GM21723 (cell line): ENCODE results near the gene BCL10.
"Not testable (repeated sequence)": the region's sequence is repeated elsewhere in the genome, so short reads cannot be mapped to it uniquely, and the experiment has no call there.

Experiments
- ATAC-seq: cut with Tn5 transposase; IDR thresholded peaks from one replicate; pipeline ENCODE4 v1.9.1; 2021; ENCODE audit warnings: mild to moderate bottlenecking, moderate library complexity; ENCODE audit not compliant: unreplicated experiment

BCL10 gene

DNA sequence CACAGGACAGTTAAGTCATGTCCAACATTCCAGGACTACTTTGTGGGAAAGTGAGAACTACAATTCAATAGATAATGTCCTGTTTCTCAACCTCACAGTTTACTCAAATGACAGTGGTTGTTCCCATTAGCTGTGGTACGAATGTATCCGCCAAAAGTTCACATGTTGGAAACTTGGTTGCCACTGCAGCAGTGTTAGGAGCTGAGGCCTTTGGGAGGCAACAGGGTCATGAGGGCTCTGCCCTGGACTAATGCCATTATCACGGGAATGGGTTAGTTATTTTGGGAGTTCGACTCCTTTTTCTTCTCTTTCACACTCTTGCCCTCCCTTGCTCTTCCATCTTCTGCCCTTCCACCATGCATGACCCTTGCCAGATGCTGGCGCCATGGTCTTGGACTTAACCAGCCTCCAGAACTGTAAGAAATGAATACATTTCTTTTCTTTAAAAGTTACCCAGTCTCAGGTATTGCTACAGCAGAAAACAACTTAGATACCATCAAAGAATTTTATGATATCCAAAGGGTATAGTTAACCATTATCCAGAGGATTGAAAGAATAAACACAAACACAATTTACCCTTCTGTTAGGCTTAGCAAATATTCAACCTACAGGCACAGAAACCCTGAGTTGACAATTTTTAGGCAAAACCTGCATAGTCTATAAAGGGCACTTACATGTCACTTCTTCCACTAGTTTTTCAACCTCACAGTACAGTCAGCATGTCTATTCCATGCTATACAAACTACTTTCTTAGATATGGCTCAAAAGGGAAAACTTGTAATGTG is 7.4 kb downstream of the BCL10 start:
- no peak for ATAC-seq

DNA sequence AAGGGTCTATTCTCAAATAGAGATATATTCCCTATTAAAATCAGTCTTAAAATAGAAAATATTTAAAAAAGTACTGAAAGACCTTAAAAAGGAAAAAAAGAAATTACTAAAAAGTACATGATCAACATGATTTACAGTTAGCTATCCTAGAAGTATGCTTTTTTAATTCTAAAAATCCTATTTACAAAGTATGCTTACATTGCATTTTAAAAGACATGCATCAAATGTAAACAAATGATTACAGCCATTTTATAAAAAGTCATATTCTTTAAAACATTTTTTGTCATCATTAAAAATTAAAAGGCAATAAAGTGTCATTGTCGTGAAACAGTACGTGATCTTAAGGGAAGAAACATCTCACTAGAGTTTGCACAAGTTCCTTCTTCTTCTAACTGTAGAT is 9.1 kb downstream of the BCL10 start:
- ATAC-seq: no peak

DNA sequence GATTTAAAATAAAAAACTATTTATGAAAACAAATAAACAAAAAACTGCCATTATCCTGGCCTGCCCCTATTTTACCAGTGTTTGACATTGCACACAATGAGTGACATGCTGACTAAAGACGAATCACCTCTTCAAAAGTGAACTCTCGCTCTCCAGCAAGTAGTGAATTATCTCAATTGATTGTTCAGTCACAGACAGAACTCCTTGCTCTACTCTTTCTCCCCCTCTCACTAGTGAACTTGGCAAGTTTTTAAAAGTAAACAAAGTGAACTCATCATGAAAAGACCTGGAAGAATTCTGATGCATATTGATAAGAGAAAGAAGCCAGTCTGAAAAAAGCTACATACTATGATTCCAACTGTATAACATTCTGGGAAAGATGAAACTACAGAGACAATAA is 12.3 kb downstream of the BCL10 start:
- ATAC-seq: no peak

DNA sequence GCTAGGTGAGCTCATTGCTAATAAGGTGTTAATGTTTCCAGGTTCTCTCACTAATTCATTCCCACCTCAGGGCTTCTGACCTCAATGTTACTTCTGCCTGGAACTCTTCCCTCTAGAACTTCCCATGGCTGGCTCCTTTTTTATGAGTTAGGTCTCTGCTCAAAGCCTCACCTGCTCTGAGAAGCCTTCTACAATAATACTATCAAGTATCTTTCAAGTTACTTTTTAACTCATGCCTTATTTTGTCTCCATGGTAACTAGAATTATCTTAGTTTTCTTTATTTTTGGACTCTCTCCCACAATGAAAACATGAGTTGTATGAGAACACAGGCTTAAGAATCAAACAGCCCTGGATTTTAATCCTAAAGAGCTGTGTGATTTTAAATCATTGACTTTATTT is 13.4 kb downstream of the BCL10 start:
- no peak for ATAC-seq

DNA sequence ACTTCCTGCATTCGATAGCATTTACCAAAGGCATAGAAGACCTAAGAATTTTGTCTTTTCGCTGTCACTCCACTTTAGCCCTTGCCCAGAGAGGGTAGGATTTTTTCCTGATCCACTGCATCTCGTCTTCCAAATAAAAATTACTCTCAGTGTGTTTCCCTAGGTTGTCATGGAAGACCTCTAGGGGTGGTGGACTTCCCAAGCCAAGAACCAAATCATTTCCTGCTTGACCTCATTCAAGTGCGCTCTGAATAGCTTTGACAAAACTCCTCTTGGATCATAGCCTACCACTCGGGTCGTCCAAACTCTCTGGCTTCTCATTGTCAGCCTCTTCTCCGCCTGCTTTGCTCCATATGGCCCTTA is 16.5 kb downstream of the BCL10 start:
- ATAC-seq: no peak

DNA sequence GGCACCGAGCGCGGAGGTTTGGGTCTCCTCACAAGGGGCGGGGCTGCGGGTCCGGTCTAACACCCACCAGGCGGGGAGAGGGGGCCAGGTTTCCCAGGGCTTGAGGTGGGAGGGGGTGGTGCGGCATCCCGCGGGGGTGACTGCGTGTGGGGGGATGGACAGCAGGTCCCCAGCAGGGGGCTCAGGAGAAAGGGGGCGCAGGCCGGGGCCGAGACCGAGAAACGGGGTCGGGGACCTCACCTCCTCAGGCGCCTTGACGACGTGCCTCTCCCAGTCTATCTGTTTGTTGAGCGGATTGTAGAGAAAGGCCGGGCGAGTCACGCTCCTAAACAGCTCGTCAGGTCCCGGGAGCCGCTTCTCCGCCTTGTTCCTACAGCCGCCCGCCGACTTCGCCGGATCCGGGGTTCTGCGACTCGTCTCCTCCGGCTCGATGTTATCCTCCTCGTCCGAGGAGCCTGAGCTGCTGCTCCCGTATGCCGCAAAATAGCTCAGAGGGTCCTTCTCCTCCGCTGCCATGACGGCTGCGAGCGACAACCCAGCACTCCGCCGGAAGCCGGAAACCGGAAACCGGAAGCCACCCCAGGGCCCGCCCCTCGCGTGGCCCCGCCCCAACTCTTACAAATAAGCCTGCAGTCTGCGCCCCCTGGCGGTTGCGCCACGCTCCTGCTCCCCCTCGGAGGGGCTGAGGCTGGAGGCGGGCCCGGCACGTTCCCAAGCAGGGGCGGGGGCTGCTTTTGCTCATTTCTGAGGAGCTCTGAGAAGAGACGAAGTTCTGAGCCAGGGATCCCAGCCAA is 17.1 kb downstream of the BCL10 start, which contains the start of gene C1orf52:
Gene C1orf52, minus strand, starts transcription at position 545 of the 794 bp plus-strand sequence. Its CDS starts 29 bp downstream, at position 516.
- ATAC-seq: peak; percentile 98

DNA sequence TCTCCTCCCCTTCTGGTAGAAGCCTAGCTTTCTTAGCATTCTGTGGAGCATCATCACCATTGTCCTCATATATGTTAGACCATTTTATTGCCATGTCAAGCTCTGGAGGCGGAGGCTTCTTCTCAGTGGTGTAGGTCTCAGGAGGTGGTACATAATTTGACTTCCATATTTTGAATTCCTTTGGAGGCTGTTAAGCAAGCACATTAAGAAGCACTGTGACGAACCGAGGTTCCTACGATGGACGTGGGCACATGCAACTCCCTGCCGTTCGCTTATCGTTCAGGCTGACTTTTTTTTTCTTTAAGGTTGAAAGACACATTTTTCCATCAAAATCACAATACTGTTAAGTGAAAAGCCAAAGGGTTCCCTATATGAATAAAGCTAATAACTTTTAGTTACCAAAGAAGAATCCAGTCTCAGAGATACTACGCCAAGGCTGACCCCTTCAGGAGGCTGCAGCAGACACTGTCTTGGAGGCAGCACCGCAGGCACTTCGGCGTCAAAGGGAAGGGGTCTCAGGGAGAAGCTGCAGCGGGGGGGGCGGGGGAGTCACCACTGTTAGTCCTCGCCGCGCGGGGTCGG is 17.8 kb downstream of the BCL10 start:
- no peak for ATAC-seq

DNA sequence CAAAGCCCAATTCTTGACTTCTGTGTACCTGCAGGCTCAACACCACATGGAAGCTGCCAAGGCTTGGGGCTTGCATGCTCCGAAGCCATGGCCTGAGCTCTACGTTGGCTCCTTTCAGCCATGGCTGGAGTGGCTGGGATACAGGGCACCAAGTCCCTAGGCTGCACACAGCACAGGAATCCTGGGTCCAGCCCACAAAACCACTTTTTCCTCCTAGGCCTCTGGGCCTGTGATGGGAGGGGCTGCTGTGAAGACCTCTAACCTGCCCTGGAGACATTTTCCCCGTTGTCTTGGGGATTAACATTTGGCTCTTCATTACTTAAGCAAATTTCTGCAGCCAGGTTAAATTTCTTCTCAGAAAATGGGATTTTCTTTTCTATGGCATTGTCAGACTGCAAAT is 27.4 kb downstream of the BCL10 start:
- not testable (repeated sequence) for ATAC-seq

DNA sequence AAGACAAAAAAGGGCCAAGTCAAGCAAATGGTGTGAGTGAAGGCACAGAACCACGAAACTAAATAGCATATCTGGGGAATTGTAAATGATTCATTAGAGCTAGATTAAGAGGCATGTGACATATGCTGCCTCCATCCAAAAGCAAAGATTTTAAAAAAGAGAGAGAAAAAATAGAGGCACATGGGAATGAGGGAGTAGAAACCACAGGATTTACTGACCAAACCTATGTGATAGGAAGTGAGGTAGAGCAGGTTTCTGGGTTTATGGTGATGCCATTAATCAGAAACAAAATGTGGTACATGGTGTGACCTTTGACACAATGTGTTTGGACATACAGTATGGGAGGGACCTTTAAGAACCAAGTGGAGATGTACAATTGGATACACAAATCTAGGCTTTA is 30.5 kb downstream of the BCL10 start:
- ATAC-seq: no peak

DNA sequence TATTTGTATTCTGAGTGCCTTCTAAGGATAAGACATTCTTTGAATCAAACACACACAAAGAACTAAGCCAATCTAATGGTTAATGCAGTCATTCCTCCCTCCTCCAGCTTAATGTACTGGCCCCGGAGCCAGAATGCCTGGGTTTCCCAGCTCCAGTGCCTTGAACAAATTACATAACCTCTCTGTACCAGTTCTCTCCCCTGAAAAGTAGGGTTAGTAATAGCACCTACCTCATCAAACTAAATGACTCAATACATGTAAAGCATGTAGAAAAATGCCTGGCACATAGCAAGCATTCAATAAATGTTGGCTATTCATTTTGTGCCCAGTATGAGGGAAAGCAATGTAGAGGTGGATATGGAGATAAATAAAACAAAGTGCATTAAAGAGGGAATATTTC is 31.0 kb downstream of the BCL10 start:
- ATAC-seq: no peak

DNA sequence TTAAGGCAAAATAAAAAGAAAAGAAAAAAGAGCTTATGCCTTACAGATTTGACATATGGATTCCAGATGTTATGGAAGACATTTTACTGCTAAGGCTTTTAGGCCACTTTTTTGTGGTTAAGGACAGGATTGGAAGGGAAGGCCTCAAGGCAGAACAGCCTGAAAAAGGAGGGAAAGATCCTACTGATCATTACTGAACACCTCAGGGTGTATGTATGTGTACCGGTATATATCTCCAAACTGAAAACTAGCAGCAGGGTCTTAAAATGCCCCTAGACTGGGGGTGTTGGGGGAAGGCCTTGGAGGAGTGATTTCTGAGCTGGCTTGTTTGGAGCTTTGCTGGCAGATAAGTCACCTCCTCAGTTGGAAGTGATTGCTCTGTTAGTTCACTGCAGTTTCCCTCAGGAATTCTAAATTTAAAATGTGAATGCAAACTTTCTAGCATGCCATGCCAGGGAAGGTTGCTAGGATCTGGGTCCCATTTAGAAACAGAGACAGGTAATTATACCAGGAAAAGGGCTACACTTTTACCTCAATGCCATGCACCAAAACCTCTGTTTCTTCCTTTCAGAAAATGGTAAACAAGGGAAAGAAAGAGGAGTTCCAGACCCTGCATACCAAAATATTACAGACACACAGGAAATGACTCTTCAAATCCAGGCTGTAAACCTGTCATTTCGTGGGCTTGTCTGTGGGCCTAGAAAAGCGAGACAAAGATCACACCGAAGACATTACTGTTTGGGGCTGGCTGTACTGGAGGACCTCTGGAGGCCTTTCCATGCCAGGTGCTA is 32.0 kb downstream of the BCL10 start:
- no peak for ATAC-seq

DNA sequence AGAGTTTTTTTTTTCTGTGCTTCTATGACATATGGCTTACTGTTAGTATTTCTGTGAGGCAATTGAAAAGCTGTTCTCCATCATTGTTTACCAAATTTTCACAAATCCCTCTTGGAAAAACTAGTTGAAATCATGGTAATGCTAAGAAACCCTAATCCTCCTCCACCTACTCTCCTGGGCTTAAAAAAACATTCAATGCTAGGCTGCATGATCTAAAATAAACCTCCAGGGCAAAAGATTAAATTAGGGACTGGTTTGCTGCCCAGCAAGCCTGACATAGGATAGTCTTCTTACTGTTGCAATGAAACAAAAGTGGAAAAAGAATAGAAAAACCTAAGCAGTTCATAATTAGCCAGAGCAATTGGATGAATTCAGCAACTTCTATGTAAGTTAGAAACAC is 33.1 kb downstream of the BCL10 start:
- ATAC-seq: no peak

DNA sequence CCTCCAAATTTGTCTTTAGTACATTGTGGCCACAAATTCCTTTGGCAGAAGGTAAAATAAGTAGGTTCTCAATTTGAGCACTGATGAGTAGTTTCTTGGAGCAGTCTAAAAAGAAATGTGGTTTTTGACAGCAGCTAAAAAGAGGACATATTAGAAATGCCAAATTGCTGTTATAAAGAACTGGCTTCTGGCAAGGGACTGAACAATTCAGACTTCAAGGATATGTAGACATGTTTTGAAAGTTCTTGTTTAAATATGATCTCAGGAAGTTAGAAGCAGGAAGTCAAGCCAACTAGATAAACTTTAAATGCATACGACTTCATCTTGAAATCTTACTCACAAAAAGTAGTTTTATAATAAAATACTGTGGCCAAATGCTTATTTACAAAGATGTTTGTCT is 35.8 kb downstream of the BCL10 start:
- ATAC-seq: no peak

DNA sequence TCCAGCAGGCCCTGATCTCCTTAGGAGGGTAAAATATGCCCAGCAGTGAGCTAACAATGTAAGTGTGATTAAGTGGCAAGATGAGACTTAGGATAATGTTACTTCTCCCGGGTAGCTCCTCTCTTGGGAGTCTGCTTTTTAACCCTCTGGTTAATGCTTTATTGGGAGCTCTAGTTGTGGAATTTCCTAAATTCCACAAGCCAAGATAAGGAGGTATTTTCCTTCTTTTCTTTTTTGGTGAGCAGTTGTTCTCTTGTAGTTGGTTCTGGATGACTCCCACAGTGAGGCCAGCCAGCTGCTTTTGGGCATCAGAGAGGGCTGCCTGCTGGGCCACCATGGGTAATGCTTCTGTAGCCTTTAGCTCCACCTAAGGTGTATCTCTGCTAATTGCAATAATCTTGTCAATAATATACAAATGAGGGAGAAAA is 36.2 kb downstream of the BCL10 start:
- ATAC-seq: peak; percentile 68

DNA sequence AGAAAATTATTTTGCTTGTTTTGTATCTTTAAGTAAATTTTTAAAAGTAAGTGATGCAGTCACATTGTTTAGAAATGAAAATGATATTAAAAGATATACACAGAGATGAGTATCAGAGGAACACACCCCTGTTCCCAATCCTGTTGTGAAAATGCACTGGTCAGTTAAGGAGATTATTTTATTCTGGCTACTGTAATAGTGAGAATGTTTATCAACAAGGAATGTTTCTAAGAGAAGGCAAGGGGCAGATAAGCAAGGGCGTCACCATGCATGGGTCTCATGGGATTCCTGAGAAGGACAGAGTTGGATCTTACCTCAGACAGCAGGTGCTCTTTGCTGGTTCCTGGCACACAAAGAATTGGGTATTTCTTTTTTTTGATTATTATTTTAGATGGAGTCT is 38.8 kb downstream of the BCL10 start:
- ATAC-seq: no peak

DNA sequence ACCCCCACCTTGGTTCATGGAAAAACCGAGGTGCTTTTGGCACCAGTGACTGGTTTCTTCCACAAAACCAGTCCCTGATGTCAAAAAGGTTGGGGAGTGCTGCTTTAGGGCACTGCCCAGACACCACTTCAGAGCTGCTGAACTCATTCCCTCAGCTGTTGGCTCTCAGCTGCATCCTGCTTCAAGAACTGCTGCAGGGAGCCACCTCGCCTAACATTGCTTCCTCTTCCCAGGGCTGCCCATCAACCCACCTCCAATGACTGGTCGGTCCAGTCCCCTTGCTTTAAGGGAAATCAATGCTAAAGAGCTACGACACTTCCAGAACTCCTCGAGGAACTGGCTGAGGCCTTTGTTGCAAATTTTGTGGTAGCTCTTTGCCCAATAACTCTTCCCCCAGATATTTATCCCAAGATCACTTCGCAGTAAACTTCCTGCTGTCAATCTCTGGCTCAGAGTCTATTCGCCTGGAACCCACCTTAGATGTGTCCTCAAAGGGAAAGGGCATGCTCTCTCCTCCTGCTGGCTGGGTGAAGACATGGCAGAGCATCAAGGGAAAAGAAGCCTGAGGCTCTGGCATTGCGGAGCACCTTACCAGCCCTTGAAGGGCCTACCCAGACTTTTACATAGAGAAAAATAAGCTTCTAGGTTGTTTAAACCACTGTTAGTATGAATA is 46.0 kb downstream of the BCL10 start:
- no peak for ATAC-seq

DNA sequence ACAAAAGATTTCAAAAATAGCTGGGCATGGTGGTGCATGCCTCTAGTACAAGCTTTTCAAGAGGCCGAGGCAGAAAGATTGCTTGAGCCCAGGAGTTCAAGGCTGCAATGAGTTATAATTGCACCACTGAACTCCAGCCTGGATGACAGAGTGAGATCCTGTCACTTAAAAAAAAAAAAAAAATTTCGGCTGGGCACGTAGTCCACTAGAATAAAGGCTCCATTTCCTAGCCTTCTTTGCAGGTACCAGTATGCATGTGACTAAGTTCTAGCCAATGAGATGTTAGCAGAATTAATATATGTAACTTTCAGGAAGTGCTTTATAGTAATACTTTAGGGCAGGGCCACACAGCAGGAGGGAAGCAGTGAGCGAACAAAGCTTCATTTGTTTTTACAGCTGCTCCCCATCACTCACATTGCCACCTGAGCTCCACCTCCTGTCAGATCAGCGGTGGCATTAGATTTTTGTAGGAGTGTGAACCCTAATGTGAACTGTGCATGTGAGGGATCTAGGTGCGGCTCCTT is 46.8 kb downstream of the BCL10 start:
- no peak for ATAC-seq

DNA sequence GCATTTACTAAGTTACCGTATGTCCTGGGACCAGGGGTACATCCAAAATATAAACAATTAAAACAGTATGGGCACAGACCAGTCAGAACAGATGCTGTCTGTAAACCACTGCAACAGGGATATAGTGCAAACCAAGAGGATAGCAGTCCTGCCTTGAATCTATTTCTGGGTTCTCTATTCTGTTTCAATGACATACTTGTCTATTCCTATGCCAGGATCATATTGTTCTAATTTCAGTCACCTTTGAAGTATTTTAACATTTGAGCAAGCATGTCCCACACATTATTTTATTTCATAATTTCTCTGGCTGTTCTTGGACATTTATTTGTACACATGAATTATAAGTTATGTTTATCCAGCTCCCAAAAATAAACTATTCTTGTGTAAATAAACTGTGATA is 47.5 kb downstream of the BCL10 start:
- ATAC-seq: no peak

DNA sequence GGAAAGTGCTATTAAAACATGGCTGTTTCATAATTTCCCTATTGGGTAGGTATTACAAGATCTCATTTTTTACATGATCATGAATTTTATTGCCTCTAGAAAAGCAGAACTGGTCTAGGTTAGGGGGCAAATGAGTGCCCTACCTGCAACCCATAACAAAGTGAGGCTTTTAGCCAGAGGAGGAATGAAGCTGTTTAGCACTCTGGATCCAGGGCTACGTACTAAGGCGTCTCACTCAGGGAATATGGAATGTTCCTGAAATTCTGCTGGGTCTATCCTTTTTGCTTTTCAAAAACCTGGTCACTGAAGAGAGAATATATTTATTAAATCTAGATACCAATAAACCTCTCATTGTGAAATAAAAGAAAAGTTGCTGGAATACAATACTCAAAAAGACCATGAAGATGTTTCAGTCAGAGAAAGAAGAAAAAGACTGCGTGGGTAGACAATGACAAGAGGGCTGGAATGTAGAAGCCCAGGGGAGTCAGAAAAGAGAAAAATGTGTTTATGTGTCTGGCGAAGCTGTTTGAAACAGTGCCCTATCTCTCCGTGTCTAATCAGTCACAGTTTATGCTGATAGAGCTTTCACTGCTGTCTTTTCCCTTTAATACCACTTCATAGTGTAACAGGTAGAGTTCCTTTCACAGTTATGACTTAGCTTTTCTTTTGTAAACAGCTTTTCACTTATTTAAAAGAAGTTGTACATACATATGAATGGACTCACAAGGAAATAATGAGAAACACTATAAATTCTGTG is 50.6 kb downstream of the BCL10 start:
- ATAC-seq: no peak
